SK-N-DZ (cell line): Measurements from ENCODE around the gene RNF11.
A peak's percentile ranks its signal among the peaks of the same experiment; 100 is the strongest.
"Not testable (repeated sequence)": the region's sequence is repeated elsewhere in the genome, so short reads cannot be mapped to it uniquely, and the experiment has no call there.

Experiments
- DNase-seq: peaks from one replicate; pipeline ENCODE4 v3.0.0-alpha.2; 2015; ENCODE audit warnings: low spot score

The RNF11 gene

DNA sequence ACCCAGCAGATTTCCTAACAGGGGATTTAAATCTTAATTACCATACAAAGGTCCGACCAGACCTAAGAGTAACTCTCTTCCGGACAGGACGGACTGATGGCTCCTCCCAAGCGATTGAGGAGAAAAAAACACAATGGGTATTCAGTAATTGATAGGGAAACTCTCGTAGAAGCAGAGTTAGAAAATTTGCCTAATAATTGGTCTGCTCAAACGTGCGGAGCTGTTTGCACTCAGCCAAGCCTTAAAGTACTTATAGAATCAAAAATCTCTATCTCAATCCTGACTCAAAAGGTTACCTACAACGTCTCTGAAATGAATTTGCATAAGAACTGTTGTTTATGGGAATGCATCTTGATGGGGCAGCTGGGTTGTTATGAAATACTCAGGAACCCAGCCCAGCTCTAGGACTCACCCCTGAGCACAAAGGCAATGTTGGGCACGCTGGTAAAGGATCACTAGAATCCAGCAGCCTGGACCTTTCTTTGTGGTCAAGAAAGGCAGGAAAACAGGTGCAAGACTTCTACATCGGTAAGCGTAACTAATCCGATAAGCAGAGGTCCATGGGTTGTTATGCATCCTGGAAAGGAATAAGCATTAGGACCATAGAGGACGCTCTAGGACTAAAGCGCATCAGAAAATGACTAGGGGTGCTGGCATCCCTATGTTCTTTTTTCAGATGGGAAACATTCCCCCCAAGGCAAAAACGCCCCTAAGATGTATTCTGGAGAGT lies 8.7 kb upstream of the RNF11 start:
- not testable (repeated sequence) for DNase-seq

DNA sequence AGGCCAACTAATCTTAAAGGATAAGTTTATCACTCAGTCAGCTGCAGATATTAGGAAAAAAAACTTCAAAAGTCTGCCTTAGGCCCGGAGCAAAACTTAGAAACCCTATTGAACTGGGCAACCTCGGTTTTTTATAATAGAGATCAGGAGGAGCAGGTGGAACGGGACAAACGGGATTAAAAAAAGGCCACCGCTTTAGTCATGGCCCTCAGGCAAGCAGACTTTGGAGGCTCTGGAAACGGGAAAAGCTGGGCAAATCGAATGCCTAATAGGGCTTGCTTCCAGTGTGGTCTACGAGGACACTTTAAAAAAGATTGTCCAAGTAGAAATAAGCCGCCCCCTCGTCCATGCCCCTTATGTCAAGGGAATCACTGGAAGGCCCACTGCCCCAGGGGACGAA lies 7.6 kb upstream of the RNF11 start:
- not testable (repeated sequence) for DNase-seq

DNA sequence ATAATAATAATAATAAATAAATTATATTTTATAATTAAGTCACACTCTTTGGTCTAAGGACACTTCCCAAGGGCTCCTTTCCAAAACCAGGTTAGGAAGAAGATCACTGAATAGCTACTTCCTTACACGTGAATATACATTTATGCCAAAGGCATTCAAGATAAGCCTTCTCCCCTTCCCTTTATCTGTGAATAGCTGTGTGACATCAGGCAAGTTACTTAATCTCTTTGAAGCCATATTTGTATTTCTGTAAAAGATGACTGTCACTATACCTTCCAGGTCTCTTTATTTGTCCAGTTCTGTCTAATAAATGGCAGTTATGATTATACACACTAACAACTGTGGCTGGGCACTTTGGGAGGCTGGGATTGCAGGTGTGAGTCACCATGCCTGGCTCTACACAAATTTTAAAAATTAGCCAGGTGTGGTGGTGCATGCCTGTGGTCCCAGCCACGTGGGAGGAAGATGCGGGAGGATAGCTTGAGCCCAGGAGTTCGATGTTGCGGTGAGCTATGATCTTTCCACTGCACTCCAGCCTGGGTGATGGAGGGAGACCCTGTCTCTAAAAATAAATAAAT lies 5.5 kb upstream of the RNF11 start:
- no peak for DNase-seq

DNA sequence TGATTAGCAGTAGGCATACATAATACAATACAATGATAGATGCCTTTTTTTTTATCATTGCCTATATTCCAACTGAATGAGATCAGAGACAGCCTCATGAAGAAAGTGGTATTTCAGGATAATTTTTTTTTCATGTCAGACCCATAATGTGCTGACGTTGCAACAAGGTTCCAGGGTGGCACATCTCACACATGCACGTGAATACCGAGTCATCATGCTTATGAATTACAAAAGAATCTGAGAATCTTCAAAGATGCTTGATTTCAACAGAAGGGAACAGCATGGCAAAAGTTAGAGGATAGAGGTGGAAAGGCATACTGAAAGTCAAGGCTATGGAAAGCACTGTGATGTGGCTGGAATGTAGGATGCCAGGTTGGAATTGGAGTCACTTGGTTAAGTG lies 5.0 kb upstream of the RNF11 start:
- no peak for DNase-seq

DNA sequence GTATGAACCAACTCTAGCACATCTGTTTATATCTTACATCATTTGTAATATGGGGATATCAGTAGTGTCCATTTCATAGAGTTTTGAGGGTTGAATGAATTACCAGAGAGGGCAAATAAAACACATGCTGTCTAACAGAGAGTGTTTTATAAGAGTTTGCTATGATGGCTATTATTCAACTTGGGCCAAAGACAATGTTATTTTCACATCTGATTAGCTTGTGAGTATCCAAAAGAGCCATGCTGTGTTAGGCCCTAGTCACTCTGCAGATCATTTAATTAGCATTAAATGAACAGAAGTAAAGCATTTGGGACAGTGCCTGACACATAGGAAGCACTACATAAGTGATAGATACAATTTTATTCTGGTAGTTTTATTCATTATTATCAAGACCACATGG lies 4.2 kb upstream of the RNF11 start:
- DNase-seq, result no peak

DNA sequence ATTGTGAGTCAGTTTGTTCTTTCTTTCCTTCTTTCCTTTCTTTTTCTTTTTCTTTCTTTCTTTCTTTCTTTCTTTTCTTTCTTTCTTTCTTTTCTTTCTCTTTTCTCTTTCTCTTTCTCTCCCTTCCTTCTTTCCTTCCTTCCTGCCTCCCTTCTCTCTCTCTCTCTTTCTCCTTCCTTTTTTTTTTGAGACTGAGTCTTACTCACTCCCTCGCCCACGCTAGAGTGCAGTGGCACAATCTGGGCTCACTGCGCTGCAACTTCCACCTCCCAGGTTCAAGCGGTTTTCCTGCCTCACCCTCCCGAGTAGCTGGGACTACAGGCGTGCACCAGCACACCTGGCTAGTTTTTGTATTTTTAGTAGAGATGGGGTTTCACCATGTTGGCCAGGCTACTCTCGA lies 1.8 kb upstream of the RNF11 start:
- not testable (repeated sequence) for DNase-seq

DNA sequence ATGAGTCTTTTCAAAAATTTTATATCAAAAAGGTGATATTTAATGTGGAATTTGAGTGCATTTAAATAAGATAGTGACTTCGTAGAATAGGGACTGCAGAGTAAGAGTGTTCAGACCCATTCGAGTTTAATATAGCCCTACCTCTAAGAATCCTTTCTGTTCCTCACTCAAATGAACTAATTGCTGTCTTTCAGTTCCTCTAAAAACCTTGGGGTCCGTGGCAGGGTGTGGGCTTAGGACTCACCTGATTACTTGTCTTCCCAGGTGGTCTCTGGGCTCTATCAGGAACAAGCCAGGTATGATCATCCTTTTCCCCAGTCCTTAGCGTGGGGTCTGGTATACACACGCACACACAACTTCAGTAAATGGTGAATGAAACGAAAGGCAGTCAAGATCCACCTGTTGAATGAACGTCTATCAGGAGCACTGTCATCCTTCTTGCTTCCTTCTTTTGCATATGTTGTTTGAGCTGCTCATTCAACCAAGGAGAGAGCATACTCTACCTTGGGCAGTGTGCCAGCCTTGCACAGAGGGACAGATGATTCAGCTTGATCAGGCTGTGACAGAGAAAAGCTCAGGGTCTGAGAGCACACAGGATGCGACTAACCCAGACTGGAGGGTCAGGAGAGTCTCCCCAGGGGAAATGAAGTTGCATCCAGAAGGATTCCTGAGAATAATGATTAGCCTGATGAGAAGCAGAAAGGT lies 1.2 kb upstream of the RNF11 start:
- peak; percentile 19 for DNase-seq

DNA sequence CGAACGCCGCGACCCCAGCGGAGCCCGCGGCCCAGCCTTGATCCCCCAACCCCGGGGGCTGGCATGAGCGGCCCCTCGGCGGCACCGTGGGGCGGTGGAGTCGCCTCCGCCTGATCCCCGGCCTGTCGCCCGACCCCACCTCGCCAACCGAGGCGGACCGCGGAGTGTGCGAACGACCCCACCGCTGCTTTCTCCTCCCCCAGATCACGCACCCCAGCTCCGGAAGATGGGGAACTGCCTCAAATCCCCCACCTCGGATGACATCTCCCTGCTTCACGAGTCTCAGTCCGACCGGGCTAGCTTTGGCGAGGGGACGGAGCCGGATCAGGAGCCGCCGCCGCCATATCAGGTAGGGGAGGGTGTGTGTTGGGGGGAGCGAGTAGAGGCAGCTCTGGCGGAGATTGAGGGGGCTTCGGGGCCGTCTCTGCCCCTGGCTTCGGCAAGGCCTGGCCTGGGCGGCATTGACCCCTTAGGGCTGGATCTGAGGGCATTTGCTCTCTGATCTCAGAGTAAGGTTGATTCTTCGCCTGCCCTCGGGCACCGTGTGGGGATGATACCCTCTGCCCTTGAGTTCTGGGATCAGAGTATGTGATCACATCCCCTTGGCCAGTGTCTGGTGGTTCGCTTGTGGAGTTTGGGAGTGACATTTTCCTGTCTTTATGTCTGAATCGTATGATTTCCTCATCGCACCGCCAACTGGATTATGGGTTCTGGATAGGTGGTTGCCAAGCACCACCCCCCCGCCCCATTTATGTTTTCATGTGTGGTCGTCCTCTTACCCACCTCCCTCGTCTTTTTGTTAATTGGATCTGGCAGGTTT lies 668 bp downstream of the RNF11 start:
- DNase-seq, result peak; percentile 22

DNA sequence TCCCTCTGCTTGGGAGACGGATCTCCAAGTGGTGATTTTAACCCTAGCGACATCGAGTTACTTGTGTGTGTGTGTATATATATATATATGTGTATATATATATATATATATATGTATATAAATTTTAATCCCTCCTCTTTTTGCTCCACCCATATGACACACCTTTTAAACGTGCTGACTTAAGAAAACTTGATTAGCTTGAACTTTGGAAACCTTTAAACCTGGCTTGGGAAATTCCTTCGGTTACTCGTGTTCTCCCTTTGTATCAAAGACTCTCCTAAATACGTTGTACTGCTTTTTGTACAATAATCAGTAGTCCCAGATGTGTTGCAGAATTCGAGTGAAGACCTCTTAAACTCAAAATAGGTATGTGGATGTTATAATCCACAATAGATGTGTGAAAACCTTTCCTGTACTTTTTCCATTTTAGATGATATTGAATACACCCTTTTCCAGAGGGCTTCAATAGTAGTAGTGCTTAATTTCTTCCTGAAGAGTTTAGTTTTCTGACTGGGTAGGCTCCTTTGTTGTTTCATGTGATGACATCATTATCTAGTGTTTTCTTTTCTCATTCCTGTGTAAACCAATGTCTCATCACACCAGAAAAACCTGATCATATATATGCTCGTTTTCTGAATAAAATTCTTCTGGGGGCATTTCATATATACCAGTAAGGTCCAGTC lies 1.4 kb downstream of the RNF11 start:
- DNase-seq, result no peak

DNA sequence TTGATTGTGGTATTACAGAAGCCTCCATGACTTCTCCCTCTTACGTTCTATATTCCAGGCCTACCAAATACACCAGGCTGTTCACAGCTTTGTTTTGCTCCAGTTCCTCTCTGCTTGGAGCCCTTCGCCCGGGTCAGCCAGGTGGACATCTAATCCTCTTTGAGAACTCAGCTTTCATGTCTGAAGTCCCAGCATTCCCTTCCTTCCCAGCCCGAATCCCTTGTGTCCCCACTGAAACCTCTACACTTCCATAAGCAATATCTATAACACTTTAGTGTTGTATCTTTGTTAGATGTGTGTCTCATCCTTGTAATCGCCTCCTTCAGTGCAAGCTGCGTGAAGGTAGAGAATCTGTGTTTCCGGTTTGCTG lies 1.9 kb downstream of the RNF11 start:
- DNase-seq, result no peak

DNA sequence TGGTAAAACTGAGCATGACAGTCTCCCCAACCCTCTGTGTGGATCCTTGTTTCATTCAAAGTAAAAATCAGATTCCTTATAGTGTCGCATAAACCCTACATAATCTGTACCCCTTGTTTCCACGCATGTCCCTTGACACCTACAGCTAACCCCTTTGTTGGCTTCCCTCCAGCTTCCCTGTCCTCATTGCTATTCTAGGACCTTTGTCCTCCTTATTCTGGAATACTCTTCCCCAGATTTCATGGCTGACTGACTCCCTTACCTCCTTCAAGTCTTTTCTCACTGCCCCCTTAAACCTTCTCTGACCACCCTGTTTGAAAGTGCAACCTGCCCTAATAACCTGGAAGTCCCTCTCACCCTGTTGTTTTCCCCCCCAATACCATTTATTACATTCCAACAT lies 4.0 kb downstream of the RNF11 start:
- no peak for DNase-seq

DNA sequence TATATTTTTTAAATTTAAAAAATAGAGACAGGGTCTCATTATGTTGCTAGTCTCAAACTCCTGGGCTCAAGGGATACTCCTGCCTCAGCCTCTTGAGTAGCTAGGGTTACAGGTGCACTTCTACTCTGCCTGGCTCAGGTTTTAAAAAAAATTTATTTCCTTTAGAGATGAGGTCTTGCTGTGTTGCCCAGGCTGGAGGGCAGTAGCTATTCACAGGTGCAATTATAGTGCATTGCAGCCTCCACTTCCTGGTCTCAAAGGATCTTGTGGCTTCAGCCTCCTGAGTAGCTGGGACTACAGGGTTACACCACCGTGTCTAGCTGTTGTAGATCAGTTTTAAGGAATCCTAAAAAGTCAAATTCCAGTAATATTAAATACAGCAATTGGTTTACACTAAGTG lies 5.0 kb downstream of the RNF11 start:
- no peak for DNase-seq

DNA sequence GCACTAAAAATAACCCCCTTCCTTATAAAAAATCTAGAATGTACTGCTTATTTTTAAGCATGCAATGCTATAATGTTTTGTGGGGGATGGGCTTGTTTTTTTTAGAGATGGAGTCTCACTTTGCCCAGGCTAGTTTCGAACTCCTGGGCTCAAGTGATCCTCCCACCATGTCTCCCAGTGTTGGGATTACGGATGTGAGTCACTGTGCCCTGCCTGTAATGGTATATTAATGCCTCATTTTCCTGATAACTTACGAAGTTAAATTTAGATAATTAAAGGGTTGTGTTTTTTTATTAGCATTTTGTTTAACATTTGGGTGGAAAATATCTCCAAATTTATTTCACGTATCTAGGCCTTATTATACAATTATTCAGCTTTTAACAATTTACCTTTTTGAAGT lies 6.5 kb downstream of the RNF11 start:
- DNase-seq, result no peak

DNA sequence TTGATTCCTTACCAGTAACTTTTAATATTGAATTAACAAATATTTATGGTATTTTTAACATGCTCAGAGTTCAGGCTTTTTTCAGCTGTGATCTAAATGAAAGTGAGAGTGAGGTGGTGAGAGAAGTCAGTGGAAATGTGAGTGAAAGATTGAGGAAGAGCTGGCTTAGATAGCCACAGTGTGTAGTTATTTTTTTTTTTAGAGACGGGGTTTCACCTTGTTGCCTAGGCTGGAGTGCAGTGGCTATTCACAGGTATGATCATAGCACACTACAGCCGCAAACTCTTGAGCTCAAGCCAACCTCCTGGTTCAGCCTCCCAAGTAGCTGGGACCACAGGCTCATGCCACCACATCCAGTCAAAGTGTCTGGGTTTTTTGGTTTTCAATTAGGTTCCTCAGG lies 10.9 kb downstream of the RNF11 start:
- DNase-seq, result no peak

DNA sequence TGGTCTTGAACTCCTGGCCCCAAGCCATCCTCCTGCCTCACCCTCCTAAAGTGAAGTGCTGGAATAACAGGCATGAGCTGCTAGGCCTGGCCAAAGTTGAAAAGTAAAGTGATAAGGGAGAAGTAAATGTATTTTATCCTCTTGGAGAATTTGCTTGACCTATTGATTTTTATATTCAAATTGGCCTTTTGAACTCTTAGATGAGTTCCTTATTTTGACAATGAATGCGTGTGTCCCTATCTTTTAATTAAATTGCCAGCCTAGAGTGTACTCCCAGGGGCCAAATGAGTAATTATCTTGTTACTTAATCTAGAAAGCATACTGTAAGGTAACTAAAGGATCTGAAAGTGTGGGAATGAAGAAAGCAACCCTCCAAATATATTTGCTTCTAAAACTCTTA lies 11.4 kb downstream of the RNF11 start:
- DNase-seq, result peak; percentile 27

DNA sequence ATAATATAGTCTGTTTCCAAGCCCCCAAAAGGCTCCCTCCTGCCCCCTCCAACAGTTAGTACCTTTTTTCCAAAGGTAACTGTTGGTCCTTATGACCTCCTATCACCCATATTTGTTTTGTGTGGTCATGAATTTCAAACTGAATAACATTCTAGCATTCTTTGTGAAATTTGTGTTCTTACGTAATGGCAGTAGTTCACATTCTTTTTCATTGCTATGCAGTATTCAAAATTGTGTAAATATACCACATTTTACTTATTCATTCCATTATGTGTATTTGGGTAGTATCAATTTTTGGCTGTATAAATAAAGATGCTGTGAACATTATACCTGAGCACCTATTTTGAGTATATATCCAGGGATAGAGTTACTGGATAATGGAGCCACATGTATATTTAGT lies 13.4 kb downstream of the RNF11 start:
- DNase-seq, result no peak

DNA sequence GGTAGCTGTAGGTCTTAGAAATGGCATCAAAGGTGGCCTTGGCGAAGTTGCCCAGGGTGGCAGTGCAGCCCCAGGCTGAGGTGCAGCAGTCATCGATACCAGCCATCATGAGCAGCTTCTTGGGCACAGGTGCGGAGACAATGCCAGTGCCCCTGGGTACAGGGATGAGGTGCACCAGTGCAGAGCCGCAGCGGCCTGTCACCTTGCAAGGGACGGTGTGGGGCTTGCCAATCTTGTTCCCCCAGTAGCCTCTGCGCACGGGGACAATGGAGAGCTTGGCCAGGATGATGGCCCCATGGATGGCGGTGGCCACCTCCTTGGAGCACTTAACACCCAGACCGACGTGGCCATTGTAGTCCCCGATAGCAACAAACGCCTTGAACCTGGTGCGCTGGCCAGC lies 14.7 kb downstream of the RNF11 start:
- DNase-seq, result not testable (repeated sequence)

DNA sequence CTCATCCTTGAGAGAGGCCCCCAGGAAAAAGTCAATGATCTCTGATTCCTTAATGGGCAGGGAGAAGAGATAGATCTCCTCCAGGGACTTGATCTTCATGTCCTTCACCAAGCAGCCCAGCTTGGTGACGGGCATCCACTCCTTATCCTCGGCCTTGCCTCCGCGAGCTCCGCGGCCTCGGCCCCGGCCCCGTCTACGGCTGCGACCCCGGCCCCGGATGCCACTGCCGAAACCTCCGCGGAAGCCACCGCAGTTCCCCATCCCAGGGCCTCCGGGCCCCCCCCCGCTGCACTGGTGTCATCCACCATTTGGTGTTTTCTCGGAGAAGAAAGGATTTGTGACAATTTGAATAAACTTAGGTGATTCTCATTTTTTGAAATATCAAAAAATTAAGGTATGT lies 15.1 kb downstream of the RNF11 start:
- DNase-seq, result not testable (repeated sequence)

DNA sequence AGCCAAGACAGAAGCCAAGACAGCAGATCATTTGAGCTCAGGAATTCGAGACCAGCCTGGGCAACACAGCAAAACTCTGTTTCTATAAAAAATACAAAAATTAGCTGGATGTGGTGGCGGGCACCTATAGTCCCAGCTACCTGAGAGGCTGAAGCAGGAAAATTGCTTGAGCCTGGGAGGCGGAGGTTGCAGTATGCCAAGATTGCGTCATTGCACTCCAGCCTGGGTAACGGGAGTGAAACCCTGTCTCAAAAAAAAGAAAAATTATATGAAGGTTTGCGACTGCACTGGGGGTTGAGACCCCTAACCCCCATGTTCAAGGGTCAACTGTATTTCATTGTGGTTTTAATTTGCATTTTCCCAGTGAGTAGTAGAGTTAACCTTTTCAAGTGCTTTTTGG lies 16.3 kb downstream of the RNF11 start:
- DNase-seq, result no peak

DNA sequence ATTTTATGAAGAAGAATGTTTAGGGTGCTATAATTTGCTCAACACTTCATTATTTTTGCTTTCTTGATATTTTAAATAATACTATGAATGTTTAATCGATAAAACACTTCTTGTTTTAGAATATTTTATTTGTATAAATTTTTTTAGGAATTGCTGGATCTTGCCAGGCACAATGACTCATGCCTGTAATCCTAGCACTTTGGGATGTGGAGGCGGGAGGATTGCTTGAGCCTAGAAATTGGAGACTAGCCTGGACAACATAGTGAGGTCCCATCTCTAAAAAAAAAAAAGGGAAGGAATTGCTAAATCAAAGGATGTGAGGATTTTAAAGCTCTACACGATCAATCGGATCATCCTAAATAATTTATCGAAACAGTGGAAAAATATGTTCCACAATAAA lies 17.6 kb downstream of the RNF11 start:
- DNase-seq, result no peak

DNA sequence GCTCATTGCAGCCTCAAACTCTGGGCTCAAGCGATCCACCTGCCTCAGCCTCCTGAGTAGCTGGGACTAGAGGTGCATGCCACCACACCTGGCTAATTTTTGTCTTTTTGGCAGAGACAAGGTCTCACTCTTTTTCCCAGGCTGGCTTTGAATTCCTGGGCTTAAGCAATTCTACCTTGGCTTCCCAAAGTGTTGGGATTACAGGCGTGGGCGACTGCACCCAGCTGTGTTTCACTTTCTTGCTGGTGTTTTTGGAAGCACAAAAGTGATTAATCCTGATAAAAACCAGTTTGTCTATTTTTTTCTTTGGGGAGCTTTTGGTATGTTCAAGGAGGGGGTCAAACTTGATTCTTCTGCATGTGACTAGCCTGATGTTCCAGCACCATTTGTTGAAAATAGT lies 19.3 kb downstream of the RNF11 start:
- no peak for DNase-seq
